NCI-H2227 (cell line): ENCODE results near the gene CCDC102A.
"Not testable (repeated sequence)": the region's sequence is repeated elsewhere in the genome, so short reads cannot be mapped to it uniquely, and the experiment has no call there.

Experiments used
- DNase-seq: peaks from one replicate; lab custom pipeline; 2025; ENCODE audit not compliant: unreplicated experiment; lab: John Stamatoyannopoulos, UW

Gene CCDC102A

DNA sequence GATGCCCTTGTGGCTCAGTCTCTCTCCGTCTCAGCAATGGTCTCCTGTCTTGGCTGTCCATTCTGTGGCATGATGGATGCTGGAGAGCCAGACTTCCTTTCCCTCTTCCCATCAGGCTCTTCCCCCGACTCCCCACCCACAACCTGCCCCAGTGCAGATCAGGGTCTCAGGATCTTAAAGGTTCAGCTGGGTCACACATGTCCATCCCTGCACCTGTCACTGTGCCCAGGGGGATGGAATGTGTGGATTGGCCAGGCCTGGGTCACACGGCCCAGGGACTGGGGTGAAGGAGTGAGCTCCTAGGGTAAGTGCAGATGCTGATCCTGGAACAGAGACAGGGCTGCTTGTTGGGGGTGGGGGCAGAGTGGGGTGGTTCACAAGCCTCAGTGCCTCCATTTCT lies 29.1 kb upstream of the CCDC102A start:
- DNase-seq = no peak

DNA sequence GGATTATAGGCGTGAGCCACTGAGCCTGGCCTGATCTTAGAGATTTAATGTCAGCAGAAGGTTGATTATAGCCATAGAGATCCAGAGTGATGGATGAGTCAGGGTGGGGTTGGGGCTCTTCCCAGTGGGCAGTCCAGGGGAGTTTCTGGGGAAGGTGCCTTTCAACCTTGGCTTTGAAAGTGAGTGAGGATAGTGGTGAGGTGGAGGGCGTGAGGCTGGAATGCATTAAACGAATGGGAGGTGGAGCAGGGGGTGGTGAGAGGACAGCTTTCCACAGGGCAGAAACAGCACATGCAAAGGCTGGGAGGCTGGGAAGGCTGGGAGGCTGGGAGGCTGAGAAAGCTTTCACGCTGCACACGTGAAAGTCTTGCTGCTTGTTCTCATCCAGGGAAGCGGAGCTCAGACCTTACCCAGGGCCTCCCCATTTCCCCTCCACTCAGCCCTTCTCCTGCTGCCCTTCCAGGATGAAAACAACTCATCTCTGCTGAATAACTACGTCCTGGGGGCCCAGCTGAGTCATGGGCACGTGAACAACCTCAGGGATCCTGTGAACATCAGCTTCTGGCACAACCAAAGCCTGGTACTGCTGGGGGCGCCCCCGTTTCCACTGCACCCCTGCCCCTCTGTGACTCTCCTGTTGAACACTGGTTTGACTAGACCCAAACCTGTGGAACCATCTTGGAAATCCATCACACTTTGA lies 28.4 kb upstream of the CCDC102A start:
- DNase-seq = no peak

DNA sequence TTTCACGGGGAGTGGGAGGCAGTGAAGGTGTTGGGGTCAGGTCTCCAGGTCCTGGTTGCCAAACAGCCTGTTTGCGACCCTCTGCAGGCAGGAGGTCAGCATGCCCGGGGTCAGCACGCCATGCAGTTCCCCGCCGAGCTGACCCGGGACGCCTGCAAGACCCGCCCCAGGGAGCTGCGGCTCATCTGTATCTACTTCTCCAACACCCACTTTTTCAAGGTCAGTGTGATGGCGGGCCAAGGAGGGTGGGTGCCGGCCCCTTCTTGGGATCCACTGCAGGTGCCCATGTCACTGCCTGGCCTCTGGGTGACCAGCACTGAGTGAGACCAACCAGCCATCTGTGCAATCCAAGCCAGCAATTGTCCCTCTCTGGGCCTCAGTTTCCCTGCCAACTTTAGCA lies 27.4 kb upstream of the CCDC102A start:
- DNase-seq = no peak

DNA sequence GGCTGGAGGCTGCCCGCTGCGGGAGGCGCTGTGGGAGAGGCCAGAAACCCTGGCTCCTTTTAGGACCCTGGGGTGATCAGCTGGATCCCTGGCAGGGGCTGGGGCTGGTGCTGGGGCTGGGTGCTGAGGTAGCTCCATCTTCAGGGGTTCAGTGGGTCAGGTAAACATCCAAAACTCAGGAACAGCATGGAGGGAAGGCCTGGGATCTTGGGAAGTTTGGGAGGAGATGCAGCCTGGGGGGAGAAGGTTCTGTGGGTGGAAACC lies 27.0 kb upstream of the CCDC102A start:
- DNase-seq = no peak

DNA sequence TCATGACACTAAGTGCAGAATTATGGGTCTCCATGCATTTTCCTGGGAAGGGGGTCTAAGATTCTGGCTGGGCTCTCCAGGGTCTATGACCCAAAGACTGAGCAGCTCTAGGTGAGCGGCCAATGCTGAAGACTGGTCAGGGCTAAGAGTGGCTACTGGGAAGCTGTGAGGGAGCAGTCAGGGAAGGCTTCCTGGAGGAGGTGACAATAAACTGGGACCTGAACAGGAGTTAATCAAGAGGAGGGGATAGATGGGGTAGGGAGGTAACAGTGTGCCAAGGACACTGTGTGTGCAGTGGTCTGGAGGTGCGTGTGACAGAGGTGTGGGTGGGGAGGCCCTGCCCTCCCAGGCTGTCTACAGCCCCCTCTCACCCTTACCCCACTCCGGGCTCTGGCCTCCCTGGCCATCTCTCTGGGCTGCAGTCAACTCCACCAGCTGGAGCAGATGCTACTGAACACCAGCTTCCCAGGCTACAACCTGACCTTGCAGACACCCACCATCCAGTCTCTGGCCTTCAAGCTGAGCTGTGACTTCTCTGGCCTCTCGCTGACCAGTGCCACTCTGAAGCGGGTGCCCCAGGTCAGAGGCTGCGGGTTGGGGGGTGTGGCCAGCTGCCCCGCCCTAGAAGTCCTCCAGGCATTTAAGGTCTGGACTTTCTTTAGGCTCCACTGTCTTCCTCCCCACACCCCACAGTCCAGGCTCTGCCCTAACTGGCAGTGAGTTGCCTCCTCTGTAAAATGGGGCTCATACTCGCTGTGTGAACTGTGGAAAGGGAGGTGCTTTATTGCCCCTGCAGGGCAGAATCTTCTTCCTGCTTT lies 26.5 kb upstream of the CCDC102A start:
- no peak for DNase-seq

DNA sequence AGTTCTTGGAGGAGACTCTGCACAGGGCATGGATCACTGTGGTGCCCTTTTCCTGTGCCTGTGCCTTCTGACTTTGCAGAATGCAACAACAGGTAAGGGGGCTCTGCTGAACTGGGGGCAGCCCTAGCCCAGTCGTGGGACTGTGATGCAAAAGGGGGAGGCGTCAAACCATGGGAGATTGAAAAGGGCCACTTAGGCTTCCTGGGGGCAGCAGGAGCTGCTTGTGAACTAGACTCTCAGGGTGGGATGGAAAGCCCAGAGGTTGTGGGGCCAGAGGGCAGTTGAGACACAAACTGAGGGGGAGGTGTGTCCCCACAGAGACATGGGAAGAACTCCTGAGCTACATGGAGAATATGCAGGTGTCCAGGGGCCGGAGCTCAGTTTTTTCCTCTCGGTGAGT lies 25.7 kb upstream of the CCDC102A start:
- DNase-seq = no peak

DNA sequence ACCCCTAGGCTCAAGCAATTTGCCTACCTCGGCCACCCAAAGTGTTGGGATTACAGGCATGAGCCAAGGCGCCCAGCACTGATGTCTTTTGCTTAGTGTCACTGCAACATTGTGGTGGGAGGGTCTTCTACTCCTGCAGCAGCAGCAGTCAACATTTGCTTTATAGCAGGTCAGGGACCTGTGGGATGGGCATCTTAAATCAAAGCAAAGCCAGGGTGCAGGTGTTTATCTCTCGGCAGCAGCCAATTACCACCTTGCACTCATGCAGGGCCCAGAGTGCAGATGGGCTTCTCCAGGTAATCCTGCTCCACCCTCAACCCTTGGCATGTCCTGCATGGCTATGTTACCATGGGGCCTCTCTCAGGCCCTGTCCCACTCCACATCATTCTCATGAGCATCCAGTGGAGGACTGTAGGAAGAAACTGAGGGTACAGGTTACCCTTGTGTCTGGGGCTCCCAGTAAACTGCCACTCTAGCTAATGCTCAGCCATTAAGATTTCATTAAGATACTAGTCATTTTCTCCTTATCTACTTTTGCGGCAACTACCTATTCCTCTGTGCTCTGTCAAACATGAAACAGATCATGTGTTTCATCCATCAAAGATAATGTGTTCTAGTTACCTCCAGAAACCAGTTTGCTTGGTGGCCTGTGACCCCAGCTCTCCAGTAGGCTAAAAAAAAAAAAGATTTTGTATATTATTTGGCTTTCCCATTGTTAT lies 22.9 kb upstream of the CCDC102A start:
- no peak for DNase-seq

DNA sequence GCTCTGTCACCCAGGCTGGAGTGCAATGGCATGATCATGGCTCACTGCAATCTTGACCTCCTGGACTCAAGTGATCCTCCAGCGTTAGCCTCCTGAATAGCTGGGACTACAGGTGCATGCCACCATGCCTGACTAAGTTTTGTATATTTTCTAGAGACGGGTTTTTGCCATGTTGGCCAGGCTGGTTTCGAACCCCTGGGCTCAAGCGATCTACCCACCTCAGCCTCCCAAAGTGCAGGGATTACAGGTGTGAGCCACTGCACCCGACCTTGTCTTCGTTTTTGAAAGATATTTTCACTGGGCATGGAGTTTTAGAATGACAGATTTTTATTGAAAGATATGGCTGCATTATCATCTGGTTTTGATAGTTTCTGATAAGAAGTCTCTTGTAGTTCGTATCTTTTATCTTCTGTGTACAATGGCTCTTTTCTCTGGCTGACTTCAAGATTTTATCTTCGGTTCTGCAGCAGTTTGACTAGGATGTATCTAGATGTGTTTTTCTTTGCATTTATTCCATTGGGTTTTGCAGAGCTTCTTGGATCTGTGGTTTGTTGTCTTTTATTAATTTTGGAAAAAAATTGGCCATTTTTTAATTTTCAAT lies 20.7 kb upstream of the CCDC102A start:
- no peak for DNase-seq

DNA sequence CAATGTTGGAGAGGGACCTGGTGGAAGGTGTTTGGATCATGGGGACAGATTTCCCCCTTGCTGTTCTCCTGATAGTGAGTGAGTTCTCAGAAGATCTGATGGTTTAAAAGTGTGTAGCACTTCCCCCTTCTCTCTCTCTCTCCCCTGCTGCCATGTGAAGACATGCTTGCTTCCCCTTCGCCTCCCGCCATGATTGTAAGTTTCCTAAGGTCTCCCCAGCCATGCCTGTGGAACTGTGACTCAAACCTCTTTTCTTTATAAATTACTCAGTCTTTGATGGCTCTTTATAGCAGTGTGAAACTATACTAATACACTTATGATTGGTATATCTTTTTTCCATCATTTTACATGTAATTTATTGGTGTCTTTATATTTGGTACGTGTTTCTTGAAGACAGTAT lies 19.5 kb upstream of the CCDC102A start:
- DNase-seq = no peak

DNA sequence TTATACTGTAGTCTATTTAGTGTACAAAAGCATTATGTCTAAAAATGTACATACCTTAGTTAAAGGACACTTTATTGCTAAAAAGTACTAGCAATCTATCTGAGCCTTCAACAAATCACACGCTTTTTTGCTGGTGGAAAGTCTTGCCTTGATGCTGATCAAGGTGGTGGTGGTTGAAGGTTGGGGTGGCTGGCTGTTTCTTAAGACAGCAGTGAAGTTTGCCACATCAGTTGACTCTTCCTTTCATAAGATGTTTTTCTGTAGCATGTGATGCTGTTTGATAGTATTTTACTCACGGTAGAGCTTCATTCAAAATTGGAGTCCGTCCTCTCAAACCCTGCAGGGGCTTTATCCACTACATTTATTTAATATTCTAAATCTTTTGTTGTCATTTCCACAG lies 14.7 kb upstream of the CCDC102A start:
- DNase-seq = no peak

DNA sequence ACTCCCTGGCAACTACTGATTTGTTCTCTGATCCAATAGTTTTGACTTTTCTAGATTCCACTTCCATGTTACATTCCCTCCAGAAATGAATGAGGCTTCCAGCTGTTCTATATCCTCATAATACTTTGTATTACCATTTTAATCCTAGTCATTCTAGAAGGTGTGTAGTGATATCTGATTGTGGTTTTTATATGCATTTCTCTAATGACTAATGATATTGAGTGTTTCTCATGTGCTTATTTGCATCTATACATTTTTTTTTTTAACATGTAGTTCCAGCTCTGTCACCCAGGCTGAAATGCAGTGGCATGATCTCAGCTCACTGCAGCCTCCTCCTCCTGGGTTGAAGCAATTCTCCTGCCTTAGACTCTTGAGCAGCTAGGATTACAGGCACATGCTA lies 13.4 kb upstream of the CCDC102A start:
- DNase-seq = no peak

DNA sequence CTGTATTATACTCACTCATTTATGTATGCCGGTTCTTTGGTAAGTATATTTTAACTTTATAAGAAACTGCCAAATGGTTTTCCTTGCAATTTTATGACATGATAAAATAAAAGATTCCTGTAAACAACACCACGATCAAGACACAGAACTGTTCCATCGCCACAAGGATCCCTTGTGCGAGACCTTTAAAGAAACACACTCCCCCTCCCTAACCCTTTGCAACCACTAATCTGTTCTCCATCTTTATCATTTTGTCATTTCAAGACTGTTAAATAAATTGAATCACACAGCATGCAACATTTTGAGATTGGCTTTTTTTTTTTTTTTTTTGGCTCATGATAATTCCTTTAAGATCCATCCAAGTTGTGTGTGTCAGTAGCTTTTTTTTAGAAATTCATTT lies 12.0 kb upstream of the CCDC102A start:
- no peak for DNase-seq

DNA sequence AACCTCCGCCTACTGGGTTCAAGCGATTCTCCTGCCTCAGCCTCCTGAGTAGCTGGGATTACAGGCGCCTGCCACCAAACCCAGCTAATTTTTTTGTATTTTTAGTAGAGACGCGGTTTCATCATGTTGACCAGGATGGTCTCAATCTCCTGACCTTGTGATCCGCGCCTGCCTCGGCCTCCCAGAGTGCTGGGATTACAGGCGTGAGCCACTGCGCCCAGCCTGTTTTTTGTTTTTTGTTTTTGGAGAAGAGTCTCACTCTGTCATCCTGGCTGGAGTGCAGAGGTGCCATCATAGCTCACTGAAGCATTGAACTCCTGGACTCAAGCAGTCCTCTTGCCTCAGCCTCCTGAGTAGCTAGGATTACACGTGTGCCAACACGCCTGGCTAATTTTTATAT lies 11.2 kb upstream of the CCDC102A start:
- DNase-seq = not testable (repeated sequence)

DNA sequence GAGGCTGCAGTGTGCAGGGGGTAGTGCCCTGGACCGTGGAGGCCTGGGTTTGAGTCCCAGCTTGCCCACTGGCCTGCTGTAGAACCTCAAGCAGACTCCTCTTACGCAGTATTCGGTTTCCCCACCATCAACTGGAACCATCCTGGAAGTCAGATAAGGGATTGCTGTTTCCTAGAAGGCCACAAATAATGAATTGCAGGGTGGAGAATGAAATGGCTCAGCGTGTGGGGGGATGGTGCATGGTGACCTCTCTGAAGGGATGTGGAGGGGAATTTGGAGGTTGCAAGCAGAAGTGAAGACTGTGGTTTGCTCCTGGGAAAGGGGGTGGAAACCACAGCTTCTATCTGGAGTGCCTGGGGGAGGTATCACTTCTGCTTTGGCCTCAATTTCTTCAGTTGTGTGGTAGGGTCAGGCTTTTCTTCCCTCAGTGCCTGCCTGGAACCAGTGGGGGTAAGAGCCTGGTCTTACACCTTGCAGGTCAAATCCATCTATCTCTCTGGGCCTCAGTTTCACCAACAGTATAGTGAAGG lies 7.8 kb upstream of the CCDC102A start:
- no peak for DNase-seq

DNA sequence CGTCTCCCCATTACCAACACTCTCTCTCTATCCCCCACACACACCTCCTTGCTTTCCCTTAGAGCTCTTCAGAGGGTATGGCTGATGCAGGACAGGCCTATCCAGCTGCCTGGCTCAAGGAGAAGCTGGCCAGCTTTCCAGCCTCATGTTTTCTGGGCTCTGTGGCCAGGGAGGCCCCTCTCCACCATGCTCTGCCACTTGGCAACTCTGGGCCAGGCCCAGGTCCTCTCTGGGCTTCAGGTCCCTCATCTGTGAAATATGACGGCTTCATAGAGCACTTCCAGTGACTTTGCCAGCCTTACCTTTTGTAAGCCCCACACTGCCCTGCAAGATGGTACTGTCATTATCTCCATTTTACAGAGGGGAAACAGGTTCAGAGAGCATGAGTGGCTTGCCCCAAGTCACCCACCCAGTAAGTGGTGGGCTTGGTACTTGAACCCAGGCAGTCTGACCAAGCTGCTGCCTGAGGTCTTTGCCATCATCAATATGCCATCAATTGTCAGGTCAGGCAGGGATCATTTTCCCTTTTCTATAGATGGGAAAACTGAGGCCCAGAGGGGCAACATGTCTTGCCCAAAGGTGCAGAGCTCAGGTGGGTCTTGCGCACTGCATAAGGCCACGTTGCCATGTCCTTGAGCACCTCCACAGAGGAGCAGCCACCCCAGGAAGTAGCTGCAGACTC lies 5.5 kb upstream of the CCDC102A start:
- no peak for DNase-seq

DNA sequence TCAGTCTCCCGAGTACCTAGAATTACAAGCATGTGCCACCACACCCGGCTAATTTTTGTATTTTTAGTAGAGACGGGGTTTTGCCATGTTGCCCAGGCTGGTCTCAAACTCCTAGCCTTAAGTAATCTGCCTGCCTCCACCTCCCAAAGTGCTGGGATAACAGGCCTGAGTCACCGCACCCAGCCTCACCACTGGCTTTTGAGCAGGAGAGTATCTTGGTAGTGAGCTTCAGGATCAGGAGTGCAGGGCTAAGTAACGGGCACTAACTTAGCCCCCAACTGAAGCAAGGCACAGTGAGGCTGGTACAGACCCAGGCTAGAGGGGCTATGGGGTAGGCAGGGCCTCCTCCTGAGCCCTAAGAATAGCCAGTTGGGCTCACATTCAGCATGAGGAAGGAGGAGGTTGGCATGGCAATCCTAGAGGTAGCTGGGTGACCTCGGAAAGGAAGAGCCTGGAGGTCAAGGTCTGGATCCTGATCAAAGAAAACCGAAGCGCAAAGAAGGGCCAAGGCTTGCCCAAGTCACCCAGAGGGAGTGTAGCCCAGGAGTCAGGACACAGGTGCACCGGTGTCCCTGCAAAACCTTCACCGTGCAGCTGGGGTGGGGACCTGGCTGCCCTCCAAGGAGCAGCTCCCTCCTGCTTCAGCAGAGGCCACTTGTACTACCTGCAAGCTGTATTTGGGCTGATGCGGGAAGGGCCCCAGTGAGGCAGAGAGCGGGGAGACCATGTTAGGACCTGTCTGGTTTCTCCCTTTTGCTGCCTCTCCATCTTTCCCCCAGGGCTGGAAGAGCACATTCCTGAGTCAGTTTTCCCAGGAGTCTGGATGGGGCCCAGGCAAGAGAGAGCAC lies 4.8 kb upstream of the CCDC102A start:
- no peak for DNase-seq

DNA sequence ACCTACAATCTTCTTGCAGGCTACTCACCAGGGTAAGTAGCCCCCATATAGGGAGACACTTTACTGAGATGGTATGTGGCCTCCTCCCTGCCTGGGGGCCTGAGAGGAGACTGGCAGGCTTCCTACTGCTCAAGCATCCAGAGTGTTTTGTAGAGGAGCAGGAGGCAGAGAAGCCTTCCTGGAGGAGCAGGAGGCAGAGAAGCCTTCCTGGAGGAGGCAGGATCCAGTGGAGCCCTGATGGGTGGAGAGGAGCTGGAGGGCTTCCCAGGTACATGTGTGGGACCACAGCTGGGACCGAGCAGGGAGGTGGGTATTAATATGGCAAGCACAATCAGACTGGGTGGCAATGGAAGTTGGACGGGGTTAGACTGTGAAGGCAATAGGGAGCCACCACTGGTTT lies 4.0 kb upstream of the CCDC102A start:
- no peak for DNase-seq

DNA sequence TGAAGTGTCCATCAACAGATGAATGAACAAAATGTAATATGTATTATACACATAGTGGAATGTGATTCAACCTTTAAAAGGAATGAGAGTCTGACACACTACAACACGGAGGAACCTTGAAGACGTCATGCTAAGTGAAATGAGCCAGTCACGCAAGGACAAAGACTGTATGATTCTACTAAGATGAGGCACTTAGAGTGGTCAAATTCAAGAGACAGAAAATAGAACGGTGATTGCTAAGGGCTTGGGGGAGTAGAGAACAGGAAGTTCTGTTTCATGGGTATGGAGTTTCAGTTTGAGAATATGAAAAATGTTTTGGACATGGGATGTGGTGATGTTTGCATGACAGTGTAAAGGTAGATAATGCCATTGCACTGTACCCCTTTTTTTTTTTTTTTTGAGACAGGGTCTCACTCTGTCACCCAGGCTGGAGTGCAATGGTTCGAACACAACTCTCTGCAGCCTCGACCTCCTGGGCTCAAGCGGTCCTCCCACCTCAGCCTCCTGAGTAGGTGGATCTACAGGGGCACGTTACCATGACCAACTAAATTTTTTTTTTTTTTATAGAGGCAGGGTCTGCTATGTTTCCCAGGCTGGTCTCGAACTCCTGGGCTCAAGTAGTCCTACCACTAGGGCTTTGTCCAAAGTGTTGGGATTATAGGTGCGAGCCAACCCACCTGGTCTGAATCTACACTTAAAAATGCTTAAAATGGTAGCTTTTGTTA lies 2.9 kb upstream of the CCDC102A start:
- DNase-seq = no peak

DNA sequence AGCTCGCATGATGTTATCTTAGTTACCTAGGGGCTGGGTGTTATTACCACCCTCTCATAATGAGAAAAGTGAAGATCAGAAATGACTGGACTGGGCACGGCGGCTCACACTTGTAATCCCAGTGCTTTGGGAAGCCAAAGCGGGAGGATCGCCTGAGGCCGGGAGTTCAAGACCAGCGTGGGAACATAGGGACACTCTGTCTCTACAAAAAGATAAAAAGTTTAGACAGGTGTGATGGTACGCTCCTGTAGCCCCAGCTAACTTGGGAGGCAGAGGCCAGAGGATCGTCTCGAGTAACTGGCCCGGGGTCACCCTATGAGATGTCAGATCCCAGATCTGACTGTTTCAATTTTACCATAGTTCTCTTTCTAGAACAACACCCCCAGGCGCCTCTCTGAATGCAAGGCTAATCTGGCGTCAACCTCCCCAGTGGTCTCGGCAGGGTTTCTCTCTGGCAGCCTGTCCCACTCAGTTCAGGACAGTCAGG lies 1.9 kb upstream of the CCDC102A start:
- no peak for DNase-seq
